OCI-LY3 (cell line): ENCODE data around the gene TEX261.

Experiments used
- EZH2phosphoT487 ChIP-seq: fragments of 200-600 bp; shearing (Covaris generic); IDR thresholded peaks from 2 replicates; pipeline ENCODE4 v1.6.1; 2018; ENCODE audit warnings: antibody characterized with exemption, mixed run types, low read depth
- TF ChIP-seq, protein P1 (sequence below): fragments of 200-600, 300-600 bp; sonication (generic); IDR thresholded peaks from 2 replicates; pipeline ENCODE4 v1.5.1; 2014; ENCODE audit warnings: antibody characterized with exemption, low read length, low read depth

DNA sequence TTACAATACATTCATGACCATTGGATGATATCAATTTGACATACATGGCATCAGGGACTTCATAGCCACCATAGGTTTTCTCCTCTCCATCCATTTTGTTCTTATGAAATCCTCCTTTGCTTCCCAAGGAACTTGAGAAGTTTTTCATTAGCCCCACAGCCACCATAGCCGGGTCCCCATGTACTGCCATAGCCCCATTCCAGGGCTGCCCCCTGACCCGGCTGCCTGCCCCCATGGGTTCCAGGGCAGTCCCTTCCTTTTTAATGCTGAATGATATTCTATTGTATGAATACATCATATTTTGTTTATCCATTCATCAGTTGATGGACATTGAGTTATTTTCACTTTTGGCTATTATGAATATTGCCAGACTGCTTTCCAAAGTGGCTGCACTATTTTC, 38.5 kb downstream of the TEX261 start:
- TF ChIP-seq, protein P1, sequence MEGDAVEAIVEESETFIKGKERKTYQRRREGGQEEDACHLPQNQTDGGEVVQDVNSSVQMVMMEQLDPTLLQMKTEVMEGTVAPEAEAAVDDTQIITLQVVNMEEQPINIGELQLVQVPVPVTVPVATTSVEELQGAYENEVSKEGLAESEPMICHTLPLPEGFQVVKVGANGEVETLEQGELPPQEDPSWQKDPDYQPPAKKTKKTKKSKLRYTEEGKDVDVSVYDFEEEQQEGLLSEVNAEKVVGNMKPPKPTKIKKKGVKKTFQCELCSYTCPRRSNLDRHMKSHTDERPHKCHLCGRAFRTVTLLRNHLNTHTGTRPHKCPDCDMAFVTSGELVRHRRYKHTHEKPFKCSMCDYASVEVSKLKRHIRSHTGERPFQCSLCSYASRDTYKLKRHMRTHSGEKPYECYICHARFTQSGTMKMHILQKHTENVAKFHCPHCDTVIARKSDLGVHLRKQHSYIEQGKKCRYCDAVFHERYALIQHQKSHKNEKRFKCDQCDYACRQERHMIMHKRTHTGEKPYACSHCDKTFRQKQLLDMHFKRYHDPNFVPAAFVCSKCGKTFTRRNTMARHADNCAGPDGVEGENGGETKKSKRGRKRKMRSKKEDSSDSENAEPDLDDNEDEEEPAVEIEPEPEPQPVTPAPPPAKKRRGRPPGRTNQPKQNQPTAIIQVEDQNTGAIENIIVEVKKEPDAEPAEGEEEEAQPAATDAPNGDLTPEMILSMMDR, result no peak
- no peak for TF ChIP-seq EZH2phosphoT487
